HG03064 (cell line): ENCODE measurements around the gene RIMS3.
"Not testable (repeated sequence)": the region's sequence is repeated elsewhere in the genome, so short reads cannot be mapped to it uniquely, and the experiment has no call there.

Experiments used
- ATAC-seq: cut with Tn5 transposase; IDR thresholded peaks from one replicate; pipeline ENCODE4 v1.9.1; 2021; ENCODE audit warnings: low read depth; ENCODE audit not compliant: unreplicated experiment

RIMS3 gene

DNA sequence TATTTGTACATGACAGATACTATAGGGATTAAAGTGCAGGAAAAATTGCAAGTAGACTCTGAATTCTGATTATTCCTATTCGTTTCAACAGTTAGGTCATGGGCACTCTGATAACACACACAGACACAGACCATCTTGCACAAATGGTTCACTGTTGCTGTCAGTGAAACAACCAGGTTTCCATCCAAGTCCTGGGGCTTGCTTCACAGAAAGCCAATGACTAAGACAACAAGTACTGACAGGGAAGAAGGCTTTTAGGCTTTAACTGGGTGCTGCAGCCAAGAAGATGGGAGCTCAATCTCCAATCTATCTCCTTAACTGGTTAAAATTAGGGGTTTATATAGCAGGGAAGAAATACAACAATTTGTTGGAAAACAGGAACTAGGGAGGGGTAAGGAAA lies 57.6 kb downstream of the RIMS3 start:
- no peak for ATAC-seq

GRCh38 chr1:40606978-40607377 lies 58.5 kb downstream of the RIMS3 start:
- no peak for ATAC-seq

- ATAC-seq, result no peak
Observed at GRCh38 chr1:40606194-40606593, 59.3 kb downstream of the RIMS3 start.

DNA sequence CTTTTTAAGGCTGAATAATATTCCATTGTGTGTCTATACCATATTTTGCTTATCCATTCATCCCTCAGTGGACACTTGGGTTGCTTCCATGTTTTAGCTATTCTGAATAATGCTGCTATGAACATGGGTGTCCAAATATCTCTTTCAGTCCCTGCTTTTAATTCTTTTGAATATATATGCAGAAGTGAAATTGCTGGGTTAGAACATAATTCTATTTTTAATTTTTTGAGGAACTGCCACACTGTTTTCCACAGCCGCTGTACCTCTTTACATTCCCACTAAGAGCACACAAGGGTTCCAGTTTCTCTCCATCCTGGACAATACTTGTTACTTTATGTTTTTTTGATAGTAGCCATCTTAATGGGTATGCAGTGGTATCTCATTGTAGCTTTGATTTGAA lies 65.6 kb downstream of the RIMS3 start:
- ATAC-seq, result no peak

- no peak for ATAC-seq
Observed at GRCh38 chr1:40595623-40596022, 69.9 kb downstream of the RIMS3 start.

- no peak for ATAC-seq
Observed at GRCh38 chr1:40594187-40594531, 71.3 kb downstream of the RIMS3 start.

- ATAC-seq, result no peak
Observed at GRCh38 chr1:40593449-40594186, 71.9 kb downstream of the RIMS3 start.

DNA sequence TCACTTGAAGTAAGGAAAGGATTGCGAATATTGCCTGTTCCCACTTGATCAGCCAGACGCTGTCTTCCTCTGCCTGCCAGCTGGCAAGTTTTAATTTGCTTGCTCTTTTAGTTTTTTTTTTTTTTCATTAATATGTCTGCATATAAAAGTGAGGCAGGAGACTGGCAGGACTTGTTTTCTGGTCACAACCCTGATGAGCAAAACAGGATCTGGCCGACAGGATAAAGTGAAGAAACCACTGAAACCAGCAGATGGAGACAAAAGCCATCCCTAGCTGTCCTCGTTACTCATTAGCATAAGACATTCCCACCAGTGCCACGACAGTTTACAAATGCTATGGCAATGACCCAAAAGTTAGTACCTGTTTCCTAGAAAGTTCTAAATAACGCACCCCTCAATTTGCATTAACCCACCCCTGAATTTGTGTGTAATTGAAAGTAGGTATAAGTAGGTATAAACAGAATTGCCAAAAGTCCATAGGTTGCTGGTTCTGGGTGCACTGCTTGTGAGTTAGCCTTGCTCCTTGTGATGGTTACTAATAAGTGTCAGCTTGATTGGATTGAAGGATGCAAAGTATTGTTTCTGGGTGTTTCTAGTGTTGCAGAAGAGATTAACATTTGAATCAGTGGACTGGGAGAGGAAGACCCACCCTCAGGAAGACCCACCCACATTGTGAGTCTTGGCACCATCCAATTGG lies 73.2 kb downstream of the RIMS3 start:
- ATAC-seq, result no peak

DNA sequence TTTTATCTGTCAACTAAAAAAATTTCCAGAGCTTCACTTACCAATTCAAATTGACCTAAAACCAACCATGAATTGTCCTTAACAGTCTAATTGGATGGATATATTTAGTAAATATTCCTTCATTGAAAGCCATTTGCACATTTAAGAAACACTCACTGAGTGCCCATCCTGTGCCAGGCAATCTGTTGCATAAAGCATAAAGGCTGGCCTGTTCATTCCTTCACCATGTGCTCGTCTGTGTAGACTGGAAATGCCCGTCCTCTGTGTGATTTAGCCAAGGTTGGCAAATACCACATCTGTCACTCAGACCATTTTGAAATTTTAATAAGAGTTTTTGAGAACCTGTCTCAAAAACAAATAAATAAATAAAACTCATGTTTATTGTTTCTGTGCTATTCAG lies 76.9 kb downstream of the RIMS3 start:
- ATAC-seq, result no peak

DNA sequence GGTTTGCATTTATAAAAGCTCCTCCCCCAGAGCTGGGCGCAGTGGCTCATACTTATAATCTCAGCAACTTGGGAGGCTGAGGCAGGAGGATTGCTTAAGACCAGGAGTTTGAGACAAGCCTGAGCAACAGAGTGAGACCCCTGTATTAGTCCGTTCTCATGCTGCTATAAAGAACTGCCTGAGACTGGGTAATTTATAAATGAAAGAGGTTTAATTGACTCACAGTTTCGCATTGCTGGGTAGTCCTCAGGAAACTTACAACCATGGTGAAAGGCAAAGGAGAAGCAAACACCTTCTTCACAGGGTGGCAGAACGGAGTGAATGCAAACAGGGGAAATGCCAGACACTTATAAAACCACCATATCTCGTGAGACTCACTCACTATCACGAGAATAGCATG lies 81.5 kb downstream of the RIMS3 start:
- ATAC-seq, result no peak

GRCh38 chr1:40582116-40582515 lies 83.4 kb downstream of the RIMS3 start:
- no peak for ATAC-seq

DNA sequence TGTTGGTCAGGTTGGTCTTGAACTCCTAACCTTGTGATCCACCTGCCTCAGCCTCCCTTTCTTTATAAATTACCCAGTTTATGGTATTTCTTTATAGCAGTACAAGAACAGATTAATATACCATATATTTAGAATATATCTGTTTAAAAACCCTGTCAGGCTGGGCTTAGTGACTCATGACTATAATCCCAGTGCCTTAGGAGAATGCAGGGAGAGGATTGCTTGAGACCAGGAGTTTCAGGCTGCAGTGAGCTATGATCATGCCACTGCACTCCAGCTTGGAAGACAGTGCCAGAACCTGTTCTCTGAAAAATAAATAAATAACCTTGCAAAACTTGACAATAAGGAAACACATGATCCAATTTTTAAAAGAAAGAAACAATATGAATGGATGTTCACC lies 90.1 kb downstream of the RIMS3 start:
- no peak for ATAC-seq

DNA sequence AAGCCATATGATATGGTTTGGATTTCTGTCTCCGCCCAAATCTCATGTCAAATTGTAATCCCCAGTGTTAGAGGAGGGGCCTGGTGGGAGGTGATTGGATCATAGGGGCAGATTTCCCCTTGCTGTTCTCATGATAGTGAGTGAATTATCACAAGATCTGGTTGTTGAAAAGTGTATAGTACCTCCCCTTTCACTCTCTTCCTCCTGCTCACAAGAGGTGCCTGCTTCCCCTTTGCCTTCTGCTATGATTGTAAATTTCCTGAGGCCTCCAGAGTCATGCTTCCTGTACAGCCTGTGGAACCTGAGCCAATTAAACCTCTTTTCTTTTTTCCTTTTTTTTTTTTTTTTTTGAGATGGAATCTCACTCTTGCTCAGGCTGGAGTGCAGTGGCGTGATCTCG lies 90.7 kb downstream of the RIMS3 start:
- not testable (repeated sequence) for ATAC-seq
